ENCODE results near the gene SLC49A4.

SLC49A4 gene

GRCh38 chr3:122898298-122898697 lies 103.4 kb downstream of the SLC49A4 start:
- TF ChIP-seq CTCF (IDR thresholded peaks at IDR 0.05; ENCODE audit: insufficient read depth, low read length, missing control alignments): no peak
- no peak for DNase-seq (ENCODE audit: low read depth, low spot score)
- POLR2A ChIA-PET: no interaction called here
- no peak overlapping the region for H3K4me3 ChIP-seq (ENCODE audit: low read depth, low read length)
- CTCF ChIA-PET: interaction anchor here (1.0 to 1.4 kb wide), 2 partner anchors 9 to 132 kb away, joined by 3 to 4 read pairs; no protein-coding TSS in a partner anchor

GRCh38 chr3:122902326-122902725 lies 107.5 kb downstream of the SLC49A4 start:
- no peak for TF ChIP-seq CTCF (IDR thresholded peaks at IDR 0.05; ENCODE audit: insufficient read depth, low read length, missing control alignments)
- POLR2A ChIA-PET: no interaction called here
- H3K4me3 ChIP-seq (ENCODE audit: low read depth, low read length): no peak overlapping the region
- DNase-seq (ENCODE audit: low read depth, low spot score): no peak
- CTCF ChIA-PET: no interaction called here

- CTCF ChIA-PET: no interaction called here
- POLR2A ChIA-PET: no interaction called here
- no peak for TF ChIP-seq CTCF (IDR thresholded peaks at IDR 0.05; ENCODE audit: insufficient read depth, low read length, missing control alignments)
- no peak for DNase-seq (ENCODE audit: low read depth, low spot score)
- no peak overlapping the region for H3K4me3 ChIP-seq (ENCODE audit: low read depth, low read length)
Measured at GRCh38 chr3:122903171-122903570, 108.3 kb downstream of the SLC49A4 start.

GRCh38 chr3:122907471-122907870 lies 112.6 kb downstream of the SLC49A4 start:
- ChIA-PET CTCF (no interaction called here), POLR2A (no interaction called here)
- TF ChIP-seq CTCF (IDR thresholded peaks at IDR 0.05; ENCODE audit: insufficient read depth, low read length, missing control alignments): no peak
- no peak for DNase-seq (ENCODE audit: low read depth, low spot score)
- no peak overlapping the region for H3K4me3 ChIP-seq (ENCODE audit: low read depth, low read length)

GRCh38 chr3:122908251-122908650 lies 113.4 kb downstream of the SLC49A4 start:
- DNase-seq (ENCODE audit: low read depth, low spot score): no peak
- ChIA-PET CTCF (no interaction called here), POLR2A (no interaction called here)
- TF ChIP-seq CTCF (IDR thresholded peaks at IDR 0.05; ENCODE audit: insufficient read depth, low read length, missing control alignments): no peak
- no peak overlapping the region for H3K4me3 ChIP-seq (ENCODE audit: low read depth, low read length)

GRCh38 chr3:122911901-122912300 lies 117.0 kb downstream of the SLC49A4 start:
- no peak overlapping the region for H3K4me3 ChIP-seq (ENCODE audit: low read depth, low read length)
- ChIA-PET POLR2A (no interaction called here), CTCF (no interaction called here)
- no peak for DNase-seq (ENCODE audit: low read depth, low spot score)
- TF ChIP-seq CTCF (IDR thresholded peaks at IDR 0.05; ENCODE audit: insufficient read depth, low read length, missing control alignments): no peak
